ENCODE results near the gene EML6.

DNA sequence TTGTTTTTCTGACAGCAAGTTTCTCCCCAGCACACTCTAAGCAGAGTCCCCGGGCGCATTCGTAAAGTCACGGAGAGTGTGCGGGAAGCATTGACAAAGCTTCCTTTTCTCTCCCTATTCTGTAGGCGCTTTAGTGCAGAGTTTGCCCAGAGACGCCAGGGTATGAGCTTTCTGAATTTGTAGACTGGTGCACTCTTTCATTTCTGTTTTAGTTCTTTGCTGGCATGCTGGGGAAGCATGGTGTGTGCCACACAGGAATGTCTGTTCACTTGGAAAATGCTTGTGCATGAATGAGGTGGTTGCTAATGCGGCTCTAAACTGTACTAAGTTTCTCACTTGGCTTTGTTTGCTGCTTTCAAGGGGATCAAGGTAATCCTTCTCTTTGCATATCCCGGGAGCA, 224.2 kb downstream of the EML6 start:
- TF ChIP-seq, protein P1, sequence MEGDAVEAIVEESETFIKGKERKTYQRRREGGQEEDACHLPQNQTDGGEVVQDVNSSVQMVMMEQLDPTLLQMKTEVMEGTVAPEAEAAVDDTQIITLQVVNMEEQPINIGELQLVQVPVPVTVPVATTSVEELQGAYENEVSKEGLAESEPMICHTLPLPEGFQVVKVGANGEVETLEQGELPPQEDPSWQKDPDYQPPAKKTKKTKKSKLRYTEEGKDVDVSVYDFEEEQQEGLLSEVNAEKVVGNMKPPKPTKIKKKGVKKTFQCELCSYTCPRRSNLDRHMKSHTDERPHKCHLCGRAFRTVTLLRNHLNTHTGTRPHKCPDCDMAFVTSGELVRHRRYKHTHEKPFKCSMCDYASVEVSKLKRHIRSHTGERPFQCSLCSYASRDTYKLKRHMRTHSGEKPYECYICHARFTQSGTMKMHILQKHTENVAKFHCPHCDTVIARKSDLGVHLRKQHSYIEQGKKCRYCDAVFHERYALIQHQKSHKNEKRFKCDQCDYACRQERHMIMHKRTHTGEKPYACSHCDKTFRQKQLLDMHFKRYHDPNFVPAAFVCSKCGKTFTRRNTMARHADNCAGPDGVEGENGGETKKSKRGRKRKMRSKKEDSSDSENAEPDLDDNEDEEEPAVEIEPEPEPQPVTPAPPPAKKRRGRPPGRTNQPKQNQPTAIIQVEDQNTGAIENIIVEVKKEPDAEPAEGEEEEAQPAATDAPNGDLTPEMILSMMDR (IDR thresholded peaks at IDR 0.05) = no peak
- TF ChIP-seq POLR2A (IDR thresholded peaks at IDR 0.05) = no peak
